Activated naive CD4-positive, alpha-beta T cell treated with anti-CD3 and anti-CD28 coated beads, Interleukin-2, amount 50 U/mL, for 24 hours (primary cell): ENCODE results near the gene PDE2A.
"Not testable (repeated sequence)": the region's sequence is repeated elsewhere in the genome, so short reads cannot be mapped to it uniquely, and the experiment has no call there.

Source experiments
- H3K27ac Mint-ChIP-seq: one replicate; pipeline ENCODE4 v1.8.0; 2021; ENCODE audit warnings: mild to moderate bottlenecking, mixed read lengths
- H3K27me3 Mint-ChIP-seq: one replicate; pipeline ENCODE4 v1.8.0; 2021; ENCODE audit warnings: mixed read lengths
- H3K36me3 Mint-ChIP-seq: one replicate; pipeline ENCODE4 v1.8.0; 2021; ENCODE audit warnings: mixed read lengths
- H3K4me1 Mint-ChIP-seq: one replicate; pipeline ENCODE4 v1.8.0; 2021; ENCODE audit warnings: mixed read lengths
- H3K4me3 Mint-ChIP-seq: one replicate; pipeline ENCODE4 v1.8.0; 2021; ENCODE audit warnings: mild to moderate bottlenecking, mixed read lengths
- H3K9me3 Mint-ChIP-seq: one replicate; pipeline ENCODE4 v1.8.0; 2021; ENCODE audit warnings: mixed read lengths

The PDE2A gene

GRCh38 chr11:72569966-72570892 is 104.0 kb downstream of the PDE2A start:
- H3K9me3 Mint-ChIP-seq, result no peaks in the 10 kb centered on the region
- no peaks in the 10 kb centered on the region for H3K36me3 Mint-ChIP-seq
- peaks cover 4% of the 10 kb centered on the region for H3K27me3 Mint-ChIP-seq
- H3K4me1 Mint-ChIP-seq, result peaks cover 4% of the 10 kb centered on the region
- no peak overlapping the region for H3K27ac Mint-ChIP-seq
- H3K4me3 Mint-ChIP-seq, result no peak overlapping the region

DNA sequence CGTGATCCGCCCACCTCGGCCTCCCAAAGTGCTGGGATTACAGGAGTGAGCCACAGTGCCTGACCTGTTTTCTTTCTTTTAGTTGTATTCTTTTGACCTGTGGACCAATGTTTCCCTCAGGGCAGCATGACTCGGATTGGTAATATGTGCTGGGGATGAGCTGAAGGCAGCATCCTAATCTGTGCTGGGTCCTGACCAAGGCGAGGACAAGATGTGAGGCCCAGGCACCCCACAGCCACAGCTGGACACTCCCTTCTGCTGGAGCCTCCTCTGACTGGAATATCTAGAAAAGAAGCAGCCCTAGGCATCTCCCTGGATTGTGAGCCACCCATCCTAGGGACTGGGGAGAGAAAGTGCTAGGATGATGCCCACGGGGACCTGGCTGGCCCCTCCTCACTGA is 105.4 kb downstream of the PDE2A start:
- no peaks in the 10 kb centered on the region for H3K9me3 Mint-ChIP-seq
- no peaks in the 10 kb centered on the region for H3K4me1 Mint-ChIP-seq
- no peak overlapping the region for H3K27ac Mint-ChIP-seq
- no peak overlapping the region for H3K4me3 Mint-ChIP-seq
- no peaks in the 10 kb centered on the region for H3K36me3 Mint-ChIP-seq
- H3K27me3 Mint-ChIP-seq, result peaks cover 1% of the 10 kb centered on the region

DNA sequence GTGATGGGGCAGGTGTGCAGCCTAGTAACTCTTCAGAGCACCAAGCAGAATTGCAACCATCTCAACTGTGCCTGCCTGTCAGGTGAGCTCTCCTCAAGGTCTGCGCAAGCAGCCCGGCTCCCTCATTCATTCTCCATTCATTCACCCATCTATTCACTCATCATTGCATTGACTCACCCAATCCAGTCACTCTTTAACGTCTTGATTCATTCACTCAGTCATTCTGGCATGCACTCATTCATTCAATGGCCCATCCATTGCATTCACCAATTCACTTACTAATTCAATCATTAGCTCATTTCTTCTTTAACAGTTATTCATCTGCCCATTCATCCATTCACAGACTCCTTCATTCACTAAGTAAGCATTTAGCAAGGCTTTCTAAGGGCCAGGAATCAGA is 111.8 kb downstream of the PDE2A start:
- Mint-ChIP-seq H3K27me3 (no peaks in the 10 kb centered on the region), H3K4me3 (no peak overlapping the region), H3K36me3 (no peaks in the 10 kb centered on the region), H3K9me3 (no peaks in the 10 kb centered on the region), H3K27ac (no peak overlapping the region), H3K4me1 (no peaks in the 10 kb centered on the region)

GRCh38 chr11:72561856-72562255 is 112.4 kb downstream of the PDE2A start:
- H3K4me3 Mint-ChIP-seq, result no peak overlapping the region
- H3K27me3 Mint-ChIP-seq, result no peaks in the 10 kb centered on the region
- no peaks in the 10 kb centered on the region for H3K36me3 Mint-ChIP-seq
- no peaks in the 10 kb centered on the region for H3K9me3 Mint-ChIP-seq
- H3K27ac Mint-ChIP-seq, result no peak overlapping the region
- H3K4me1 Mint-ChIP-seq, result no peaks in the 10 kb centered on the region

- H3K27me3 Mint-ChIP-seq, H3K36me3 Mint-ChIP-seq, H3K4me3 Mint-ChIP-seq, H3K4me1 Mint-ChIP-seq, H3K27ac Mint-ChIP-seq, H3K9me3 Mint-ChIP-seq: not testable (repeated sequence)
Measured at GRCh38 chr11:72560864-72561263, 113.4 kb downstream of the PDE2A start.

DNA sequence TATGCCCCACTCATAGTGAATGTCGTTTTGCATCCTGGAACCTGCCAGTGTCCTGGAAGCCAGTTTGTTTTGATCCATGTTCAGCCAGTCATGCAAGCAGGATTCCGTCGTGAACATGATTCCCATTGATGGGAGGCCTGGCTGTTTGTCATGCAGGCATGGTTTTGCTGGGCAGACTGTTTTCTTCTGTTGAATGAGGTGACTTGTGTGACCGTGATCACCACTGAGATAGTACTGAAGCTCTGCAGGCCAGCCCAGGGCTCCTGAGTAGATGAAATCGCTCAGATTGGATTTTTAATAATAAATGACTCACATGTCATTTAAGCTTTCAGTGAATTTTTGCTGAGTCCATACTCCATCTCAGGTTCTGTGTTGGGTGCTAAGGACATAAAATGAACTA is 117.8 kb downstream of the PDE2A start:
- no peaks in the 10 kb centered on the region for H3K9me3 Mint-ChIP-seq
- no peaks in the 10 kb centered on the region for H3K36me3 Mint-ChIP-seq
- no peak overlapping the region for H3K27ac Mint-ChIP-seq
- H3K4me1 Mint-ChIP-seq, result no peaks in the 10 kb centered on the region
- H3K27me3 Mint-ChIP-seq, result peaks cover 1% of the 10 kb centered on the region
- H3K4me3 Mint-ChIP-seq, result no peak overlapping the region

GRCh38 chr11:72555014-72555522 is 119.2 kb downstream of the PDE2A start:
- H3K9me3 Mint-ChIP-seq, H3K27me3 Mint-ChIP-seq: not testable (repeated sequence)

DNA sequence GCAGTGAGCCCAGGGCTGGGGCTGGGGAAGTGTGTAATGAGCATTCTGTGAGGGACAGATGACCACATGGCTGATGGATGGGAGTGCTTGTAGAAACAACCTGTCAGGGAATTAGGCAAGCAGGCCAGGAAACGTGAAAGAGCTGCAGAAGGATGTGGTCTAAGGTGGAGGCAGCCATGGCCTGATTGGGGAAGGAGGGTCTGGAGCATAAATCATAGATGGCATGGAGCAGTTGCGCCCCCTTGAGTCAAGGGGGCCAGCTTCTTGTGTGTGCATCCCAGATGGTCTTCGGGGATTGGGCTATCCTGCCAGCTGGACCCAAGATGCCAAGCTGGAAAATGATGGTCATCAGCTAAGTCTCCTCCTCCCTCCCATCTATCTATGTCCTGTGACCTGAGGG is 120.5 kb downstream of the PDE2A start:
- H3K4me1 Mint-ChIP-seq, result no peaks in the 10 kb centered on the region
- no peaks in the 10 kb centered on the region for H3K9me3 Mint-ChIP-seq
- H3K4me3 Mint-ChIP-seq, result no peak overlapping the region
- H3K36me3 Mint-ChIP-seq, result no peaks in the 10 kb centered on the region
- peak overlapping the region; percentile 18 for H3K27ac Mint-ChIP-seq
- peaks cover 1% of the 10 kb centered on the region for H3K27me3 Mint-ChIP-seq

More at GRCh38 chr11:72555014-72555522, 119.2 kb downstream of the PDE2A start:
- not testable (repeated sequence) for H3K4me3 Mint-ChIP-seq, H3K27ac Mint-ChIP-seq, H3K36me3 Mint-ChIP-seq, H3K4me1 Mint-ChIP-seq

DNA sequence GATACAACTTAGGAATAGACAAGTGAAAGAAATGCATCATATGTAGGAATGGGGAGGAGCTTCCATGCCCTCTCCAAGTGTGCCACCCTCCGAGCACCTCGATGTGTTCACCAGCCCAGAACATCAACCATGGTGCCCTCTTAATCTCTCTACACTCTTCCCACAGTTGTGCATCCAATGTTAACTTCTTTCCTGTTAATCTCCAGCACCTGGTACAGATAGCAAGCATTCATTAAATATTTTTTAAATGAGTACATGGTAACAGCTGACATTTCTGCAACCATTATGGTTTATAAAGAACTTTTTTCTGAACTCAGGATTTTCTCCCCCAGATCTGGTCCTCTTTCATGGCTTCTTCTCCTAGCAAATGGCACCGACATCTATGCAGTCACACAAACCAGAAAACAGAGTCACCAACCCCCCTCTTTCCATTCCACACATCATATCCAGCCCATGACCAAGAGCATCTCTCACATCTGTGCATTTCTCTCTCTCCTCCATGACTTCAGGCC is 121.8 kb downstream of the PDE2A start:
- no peaks in the 10 kb centered on the region for H3K9me3 Mint-ChIP-seq
- H3K4me1 Mint-ChIP-seq, result no peaks in the 10 kb centered on the region
- no peaks in the 10 kb centered on the region for H3K36me3 Mint-ChIP-seq
- no peak overlapping the region for H3K27ac Mint-ChIP-seq
- peaks cover 1% of the 10 kb centered on the region for H3K27me3 Mint-ChIP-seq
- no peak overlapping the region for H3K4me3 Mint-ChIP-seq

GRCh38 chr11:72551571-72551970 is 122.7 kb downstream of the PDE2A start:
- Mint-ChIP-seq H3K27ac (no peak overlapping the region), H3K4me3 (no peak overlapping the region), H3K36me3 (no peaks in the 10 kb centered on the region), H3K4me1 (no peaks in the 10 kb centered on the region), H3K9me3 (no peaks in the 10 kb centered on the region), H3K27me3 (no peaks in the 10 kb centered on the region)

DNA sequence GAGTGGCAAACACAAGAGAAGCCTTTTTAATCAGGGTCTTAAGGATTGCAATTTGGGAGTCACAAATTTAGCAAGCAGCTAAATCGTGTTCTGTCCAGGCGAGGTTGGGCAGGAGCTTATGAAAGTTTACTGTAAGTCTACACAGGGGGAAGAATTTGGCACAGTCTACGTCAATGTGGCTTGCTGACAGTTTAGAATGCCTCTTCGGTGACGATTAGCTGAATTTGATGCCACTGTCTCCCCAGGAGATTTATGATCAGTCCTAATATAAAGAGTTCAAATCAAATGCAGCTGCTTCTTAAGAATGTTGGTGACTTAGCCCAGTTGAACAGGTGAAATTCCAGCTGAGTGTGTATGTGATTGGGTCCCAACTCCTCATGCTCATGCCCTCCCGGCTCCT is 125.8 kb downstream of the PDE2A start:
- Mint-ChIP-seq H3K27ac (no peak overlapping the region), H3K4me3 (no peak overlapping the region), H3K27me3 (peaks cover 1% of the 10 kb centered on the region), H3K9me3 (no peaks in the 10 kb centered on the region), H3K36me3 (no peaks in the 10 kb centered on the region), H3K4me1 (no peaks in the 10 kb centered on the region)

- Mint-ChIP-seq H3K4me1 (no peaks in the 10 kb centered on the region), H3K4me3 (no peak overlapping the region), H3K27me3 (peaks cover 1% of the 10 kb centered on the region), H3K9me3 (no peaks in the 10 kb centered on the region), H3K36me3 (no peaks in the 10 kb centered on the region), H3K27ac (no peak overlapping the region)
Measured at GRCh38 chr11:72546866-72547265, 127.4 kb downstream of the PDE2A start.

DNA sequence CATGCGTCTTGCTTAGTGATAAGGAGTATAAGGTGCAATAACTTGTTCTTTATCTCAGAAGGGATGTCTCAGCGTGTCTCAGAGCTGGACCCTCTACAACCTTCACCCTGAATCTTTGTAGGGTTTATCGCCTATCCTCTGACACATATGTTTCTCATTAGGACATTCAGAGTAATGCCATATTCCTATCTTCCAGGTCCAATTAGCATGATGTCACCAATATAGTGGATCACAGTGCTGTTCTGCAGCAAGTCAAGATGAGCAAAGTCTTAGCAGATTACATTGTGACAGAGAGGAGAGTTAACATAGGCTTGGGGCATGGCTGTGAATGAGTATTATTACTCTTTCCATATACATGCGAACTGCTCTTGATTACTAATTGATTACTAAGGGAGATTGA is 129.6 kb downstream of the PDE2A start:
- no peak overlapping the region for H3K4me3 Mint-ChIP-seq
- peaks cover 1% of the 10 kb centered on the region for H3K27me3 Mint-ChIP-seq
- no peaks in the 10 kb centered on the region for H3K9me3 Mint-ChIP-seq
- no peak overlapping the region for H3K27ac Mint-ChIP-seq
- no peaks in the 10 kb centered on the region for H3K36me3 Mint-ChIP-seq
- H3K4me1 Mint-ChIP-seq, result no peaks in the 10 kb centered on the region

DNA sequence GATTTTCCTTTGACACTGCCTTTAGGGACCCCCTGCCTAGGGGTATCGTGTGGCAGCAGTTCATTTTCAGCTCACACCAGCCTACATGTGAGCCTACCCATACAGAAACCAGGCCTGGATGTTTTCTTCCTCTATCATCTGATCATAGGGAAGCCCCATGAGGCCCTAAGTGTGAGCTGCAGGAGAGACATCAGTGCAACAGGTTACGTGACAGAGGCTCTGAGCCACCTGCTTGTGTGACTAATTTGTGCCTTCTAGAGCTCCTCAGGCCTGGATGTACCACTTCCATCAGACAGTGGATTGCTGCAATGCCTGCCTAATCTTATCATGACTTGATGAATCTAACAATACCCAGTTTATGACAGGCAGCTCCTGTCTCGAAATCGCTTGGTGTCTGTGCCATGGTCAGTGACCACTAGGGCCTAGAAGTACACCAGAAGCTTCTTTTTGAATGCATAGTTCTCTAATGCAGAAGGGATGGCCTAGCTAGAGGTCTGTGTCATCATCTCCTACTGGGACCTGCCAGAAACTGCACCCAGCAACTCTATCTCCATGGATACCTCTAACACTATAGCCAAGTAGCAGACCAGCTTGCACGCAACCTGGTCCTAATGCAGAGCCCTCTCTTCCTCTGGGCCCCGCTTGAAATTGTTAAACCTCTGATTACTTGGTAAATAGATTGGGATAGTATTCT is 130.2 kb downstream of the PDE2A start:
- Mint-ChIP-seq H3K9me3 (no peaks in the 10 kb centered on the region), H3K4me1 (no peaks in the 10 kb centered on the region), H3K4me3 (no peak overlapping the region), H3K27me3 (peaks cover 1% of the 10 kb centered on the region), H3K36me3 (no peaks in the 10 kb centered on the region), H3K27ac (no peak overlapping the region)

GRCh38 chr11:72541257-72541974 is 132.8 kb downstream of the PDE2A start:
- H3K4me3 Mint-ChIP-seq, result no peak overlapping the region
- H3K36me3 Mint-ChIP-seq, result no peaks in the 10 kb centered on the region
- H3K27ac Mint-ChIP-seq, result no peak overlapping the region
- H3K4me1 Mint-ChIP-seq, result no peaks in the 10 kb centered on the region
- H3K27me3 Mint-ChIP-seq, result peaks cover 1% of the 10 kb centered on the region
- H3K9me3 Mint-ChIP-seq, result no peaks in the 10 kb centered on the region
